Peyer's patch (tissue), 4 donors: ENCODE results near the gene CDK5.

Experiments
- CTCF ChIP-seq, 6 experiments: fragments of 450-650 bp in 4 of 6; fragments of 200-600 bp in 2 of 6; sonication (generic) in 1 of 6; IDR thresholded peaks; one replicate each; pipeline ENCODE4 v1.5.1; 2017 to 2019; ENCODE audit warnings: antibody characterized with exemption in 6 of 6, mild to moderate bottlenecking in 3 of 6, moderate library complexity in 1 of 6
- POLR2A ChIP-seq, 2 donors: fragments of 450-650 bp; IDR thresholded peaks; one replicate each; pipeline ENCODE4 v1.5.1; 2017; ENCODE audit warnings: antibody characterized with exemption in 2 of 2, mild to moderate bottlenecking in 2 of 2, moderate library complexity in 2 of 2

- TF ChIP-seq CTCF (IDR thresholded peaks at IDR 0.05) (no peak), POLR2A (IDR thresholded peaks at IDR 0.05) (no peak)
Measured at GRCh38 chr7:151089893-151090730, 32.4 kb upstream of the CDK5 start.
